GM19438 (cell line): ENCODE data around the gene ZNF605.
"Not testable (repeated sequence)": the region's sequence is repeated elsewhere in the genome, so short reads cannot be mapped to it uniquely, and the experiment has no call there.

Source experiments
- ATAC-seq: cut with Tn5 transposase; IDR thresholded peaks from one replicate; pipeline ENCODE4 v1.9.1; 2021; ENCODE audit warnings: low read depth; ENCODE audit not compliant: unreplicated experiment

The ZNF605 gene

DNA sequence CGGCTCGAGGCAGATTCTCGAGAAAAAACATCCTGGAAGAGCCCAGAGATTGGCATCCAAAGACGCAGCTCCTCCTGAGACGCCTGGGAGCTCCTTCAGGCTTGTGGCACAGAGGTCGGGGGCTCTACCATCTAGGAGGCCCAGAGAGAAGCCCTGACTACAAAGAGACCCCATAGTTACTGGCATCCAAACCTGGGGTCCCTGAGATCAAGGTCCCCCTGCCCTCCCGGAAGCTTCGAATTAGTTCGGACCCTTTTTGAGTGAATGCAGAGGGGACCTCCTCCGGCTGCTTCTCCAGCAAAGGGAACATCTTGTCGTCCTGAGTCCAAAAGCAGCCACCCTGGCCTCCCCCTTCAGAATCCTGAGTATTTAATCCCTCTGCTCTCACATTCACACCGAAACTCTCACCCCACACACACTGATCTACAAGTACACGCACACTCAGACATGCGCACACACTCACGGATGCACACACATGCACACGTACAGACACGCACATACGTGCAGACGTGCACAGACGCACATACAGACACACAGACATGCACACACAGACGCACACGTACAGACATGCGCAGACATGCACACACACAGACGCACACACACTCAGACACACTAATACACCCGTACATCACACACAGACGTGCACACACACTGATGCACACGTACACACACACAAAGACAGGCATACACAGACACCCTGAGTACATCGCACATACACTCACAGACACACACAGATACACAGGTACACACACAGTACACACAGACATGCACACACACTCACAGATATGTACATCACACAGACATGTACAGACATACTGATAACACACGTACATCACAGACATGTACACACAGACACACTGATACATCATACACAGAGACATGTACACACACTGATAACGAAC lies 5.9 kb downstream of the ZNF605 start:
- no peak for ATAC-seq

DNA sequence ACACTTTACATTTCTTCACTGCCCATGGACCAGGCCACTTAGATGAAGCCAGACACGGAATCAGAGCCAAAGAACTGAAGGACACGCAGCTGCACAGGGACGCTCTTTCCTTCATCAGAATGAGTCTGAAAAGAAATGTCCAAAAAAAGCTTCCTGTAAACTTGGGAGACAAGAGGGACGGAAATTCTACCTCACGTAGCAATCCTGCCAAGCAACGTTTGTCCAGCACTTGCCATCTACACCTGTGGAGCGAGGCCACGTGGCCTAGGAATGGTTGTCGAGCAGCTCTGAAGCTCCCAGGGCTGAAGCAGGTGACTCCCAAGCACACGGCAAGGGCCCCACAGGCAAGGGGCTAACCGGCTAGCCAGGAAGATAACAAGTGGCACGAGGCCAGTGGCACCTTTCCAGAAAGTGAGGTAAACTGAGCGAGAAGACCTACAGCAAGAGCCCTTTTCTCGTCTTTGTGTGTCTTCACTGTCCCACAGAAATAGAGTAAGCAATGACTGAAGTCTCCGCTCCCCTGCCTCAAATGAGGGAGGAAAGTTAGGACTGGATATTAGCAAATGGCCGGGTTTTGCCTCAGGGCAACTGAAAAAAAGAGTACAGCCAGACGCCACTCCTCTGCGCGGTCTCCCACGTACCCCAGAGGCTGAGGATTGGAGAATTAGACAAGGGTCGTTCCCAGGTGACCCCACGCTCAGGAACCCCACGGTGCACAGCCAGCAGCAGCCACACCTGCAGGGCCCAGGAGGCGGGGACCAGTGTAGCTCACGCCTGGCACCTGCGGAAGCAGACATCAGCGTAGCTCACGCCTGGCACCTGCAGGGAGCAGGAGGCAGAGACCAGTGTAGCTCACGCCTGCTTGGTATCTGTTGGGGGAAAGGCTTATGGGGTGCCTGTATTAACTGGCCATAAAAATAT lies 7.7 kb downstream of the ZNF605 start:
- ATAC-seq = no peak

DNA sequence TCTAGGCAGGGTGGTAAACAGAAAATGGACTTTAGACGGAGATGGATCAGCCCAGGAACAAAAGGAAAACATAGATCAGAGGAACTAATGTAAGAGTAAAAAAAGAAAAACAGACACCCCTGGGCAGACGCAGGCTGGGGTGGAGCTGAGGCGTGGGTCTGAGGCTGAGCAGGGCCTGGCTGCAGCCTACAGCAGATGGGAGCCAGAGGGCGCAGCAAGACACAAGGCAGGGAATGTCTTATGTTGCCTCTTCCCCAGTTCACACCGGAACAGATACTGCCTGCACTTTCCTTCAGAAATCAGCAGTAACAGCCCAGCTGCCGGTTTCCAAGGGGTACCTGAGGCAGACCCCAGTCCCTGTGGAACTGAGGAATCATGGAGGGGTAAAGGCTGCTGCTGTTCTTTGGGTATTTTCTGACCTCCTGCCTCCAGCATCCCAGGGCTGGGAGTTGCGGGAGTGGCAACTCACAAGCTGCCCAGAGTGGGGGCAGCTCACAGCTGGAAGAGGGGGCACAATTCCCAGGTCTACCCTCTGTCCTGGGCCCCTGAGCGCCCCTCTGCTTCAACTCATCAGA lies 9.8 kb downstream of the ZNF605 start:
- no peak for ATAC-seq

DNA sequence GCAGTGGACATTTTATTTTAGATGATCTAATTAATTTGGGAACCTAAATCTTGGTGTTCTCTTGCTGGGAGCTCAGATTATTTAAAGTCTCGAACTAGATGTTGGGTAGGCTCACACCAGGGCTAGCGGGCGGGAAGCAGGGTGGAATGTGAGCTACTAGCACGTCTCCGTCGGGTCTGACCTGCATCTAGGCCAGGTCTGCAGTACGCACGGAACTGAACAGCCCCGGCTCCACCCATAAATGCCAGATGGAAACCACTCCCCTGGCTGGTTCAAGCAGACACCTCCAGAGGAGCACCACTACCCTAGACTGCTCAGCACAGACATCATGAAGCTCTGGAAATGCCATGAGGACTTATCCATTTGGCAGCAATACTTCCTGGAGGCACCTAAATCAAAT lies 10.3 kb downstream of the ZNF605 start:
- no peak for ATAC-seq

DNA sequence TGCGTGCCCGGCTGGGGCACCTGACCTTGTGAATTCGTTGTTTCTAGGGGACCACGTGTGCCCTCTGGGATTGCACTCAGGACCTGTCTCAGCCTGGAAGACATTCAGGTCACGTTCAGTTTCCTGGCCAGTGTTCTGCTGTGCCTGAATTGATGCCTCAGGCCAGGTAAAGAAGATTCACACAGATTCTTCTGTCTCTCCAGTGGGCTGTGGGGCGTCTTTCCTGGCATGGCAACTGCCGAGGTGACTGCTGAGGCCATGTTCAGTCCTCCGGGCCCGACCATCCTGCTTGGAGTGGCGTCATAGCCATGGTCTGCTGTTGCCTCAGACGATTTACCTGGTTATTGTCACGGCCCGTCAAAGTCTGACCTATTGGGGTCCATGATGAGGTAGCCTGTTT lies 13.5 kb downstream of the ZNF605 start:
- no peak for ATAC-seq

DNA sequence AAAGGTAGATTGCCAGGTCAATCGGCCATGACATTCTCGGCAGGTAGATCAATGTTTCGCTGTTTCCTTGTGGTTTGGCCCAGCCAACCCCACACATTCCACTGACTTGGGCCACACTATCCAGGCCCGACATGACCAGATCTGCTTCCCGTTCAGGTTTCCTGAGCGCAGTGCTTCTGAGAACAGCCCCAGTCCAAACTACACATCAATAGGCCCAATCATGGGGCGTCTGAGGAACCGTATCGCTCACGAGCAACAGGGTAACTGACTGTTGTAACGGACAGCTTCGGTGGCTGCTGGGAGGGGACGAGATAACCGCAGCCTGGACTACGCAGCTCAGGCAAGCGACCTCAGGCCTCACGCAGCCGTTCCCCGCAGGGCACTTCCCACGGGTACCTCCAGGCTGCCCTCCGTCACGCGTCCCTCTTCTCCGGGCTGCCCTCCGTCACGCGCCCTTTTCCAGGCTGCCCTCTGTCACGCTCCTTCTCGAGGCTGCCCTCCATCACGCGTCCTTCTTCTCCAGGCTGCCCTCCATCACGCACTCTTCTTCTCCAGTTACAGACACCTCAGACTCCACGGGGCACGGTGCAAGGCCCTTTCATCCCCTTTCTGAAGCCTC lies 14.7 kb downstream of the ZNF605 start:
- ATAC-seq = no peak

DNA sequence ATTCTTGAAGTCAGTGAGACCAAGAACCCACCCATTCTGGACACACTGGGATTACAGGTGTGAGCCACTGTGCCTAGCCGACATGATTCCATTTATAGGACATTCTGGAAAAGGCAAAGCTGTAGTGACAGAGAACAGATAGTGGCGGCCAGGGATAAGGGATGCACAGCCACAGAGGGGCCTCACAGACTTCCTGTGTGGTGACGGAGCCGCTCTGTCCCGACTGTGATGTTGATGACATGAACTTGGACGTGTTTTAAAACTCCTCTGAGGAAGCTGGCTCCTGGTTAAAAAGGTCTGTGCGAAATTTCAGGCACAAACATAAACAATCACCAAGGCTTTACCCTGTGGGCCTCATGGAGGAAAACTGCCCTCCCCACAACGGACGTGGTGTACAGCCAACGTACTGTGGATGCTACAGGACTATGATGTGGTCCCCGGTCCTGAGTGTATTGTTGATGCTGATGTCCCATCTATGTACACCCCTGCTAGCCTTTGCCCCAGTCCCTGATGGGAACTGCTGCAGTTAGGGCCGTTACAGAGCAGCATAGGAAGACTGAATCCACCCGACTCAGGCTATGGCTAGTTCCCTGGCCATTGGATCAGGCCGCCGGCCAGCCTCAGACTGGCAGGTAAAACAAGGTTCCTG lies 15.9 kb downstream of the ZNF605 start:
- no peak for ATAC-seq

DNA sequence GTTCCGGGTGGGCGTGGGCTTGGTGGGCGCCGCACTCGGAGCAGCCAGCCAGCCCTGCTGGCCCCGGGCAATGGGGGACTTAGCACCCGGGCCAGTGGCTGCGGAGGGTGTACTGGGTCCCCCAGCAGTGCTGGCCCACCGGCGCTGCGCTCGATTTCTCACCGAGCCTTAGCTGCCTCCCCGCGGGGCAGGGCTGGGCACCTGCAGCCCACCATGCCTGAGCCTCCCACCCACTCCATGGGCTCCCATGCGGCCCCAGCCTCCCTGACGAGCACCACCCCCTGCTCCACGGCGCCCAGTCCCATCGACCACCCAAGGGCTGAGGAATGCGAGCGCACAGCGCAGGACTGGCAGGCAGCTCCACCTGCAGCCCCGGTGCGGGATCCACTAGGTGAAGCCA lies 17.3 kb downstream of the ZNF605 start:
- ATAC-seq = not testable (repeated sequence)

DNA sequence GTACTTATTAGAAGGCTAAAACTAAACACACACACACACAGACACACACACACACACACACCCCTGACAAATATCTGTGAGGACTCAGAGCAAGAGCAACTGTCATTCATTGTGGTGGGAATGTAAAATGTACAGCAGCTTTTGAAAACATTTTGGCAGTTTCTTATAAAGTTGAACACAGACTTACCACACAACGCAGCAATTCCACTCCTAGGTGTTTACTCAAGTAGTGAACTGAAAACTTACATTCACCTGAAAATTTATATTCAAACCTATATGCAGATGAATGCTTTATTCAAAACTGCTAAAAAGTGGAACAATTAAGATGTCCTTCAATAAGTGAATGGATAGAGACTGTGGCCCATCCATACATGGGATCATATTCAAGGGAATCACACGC lies 18.6 kb downstream of the ZNF605 start:
- ATAC-seq = no peak

DNA sequence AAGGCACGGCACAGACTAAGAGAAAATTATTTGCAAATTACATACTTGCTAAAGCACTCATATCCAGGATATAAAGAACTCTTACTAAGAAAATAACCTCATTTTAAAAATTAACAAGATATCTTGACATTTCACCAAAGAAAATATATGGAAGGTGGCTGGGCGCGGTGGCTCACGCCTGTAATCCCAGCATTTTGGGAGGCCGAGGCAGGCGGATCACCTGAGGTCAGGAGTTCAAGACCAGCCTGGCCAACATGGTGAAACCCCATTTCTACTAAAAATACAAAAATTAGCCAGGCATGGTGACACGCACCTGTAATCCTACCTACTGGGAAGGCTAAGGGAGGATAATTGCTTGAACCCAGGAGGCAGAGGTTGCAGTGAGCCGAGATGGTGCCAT lies 19.2 kb downstream of the ZNF605 start:
- not testable (repeated sequence) for ATAC-seq

DNA sequence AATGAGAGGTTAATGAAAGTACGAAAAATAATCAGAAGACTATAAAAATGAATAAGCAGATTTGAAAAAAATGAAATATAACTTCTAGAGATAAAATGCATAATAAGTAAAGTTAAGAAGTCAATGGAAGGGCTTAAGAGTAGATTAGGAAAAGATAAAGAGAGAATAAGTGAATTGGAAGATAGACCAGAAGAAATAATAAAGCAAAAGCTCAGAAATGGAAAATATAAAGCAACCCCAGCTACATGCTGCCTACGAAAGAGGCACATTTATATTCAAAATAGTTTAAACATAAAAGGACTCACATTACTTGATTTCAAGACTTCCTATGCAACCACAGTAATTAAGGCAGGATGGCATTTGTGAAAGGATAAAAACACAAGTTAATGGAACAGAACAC lies 19.9 kb downstream of the ZNF605 start:
- no peak for ATAC-seq

DNA sequence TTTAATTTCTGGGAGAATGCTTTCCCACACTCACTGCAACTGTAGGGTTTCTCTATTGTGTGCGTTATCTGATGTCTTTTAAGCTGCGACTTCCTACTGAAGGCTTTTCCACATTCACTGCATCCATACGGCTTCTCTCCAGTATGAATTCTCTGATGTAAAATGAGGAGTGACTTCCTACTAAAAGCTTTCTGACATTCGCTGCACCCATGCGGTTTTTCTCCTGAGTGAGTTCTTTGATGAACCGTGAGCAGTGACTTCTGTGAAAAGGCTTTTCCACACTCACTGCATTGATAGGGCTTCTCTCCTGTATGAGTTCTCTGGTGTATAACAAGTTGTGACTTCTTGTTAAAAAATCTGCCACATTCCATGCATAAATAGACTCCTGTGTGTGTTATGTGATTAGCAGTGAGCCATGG lies 29.7 kb downstream of the ZNF605 start:
- no peak for ATAC-seq

DNA sequence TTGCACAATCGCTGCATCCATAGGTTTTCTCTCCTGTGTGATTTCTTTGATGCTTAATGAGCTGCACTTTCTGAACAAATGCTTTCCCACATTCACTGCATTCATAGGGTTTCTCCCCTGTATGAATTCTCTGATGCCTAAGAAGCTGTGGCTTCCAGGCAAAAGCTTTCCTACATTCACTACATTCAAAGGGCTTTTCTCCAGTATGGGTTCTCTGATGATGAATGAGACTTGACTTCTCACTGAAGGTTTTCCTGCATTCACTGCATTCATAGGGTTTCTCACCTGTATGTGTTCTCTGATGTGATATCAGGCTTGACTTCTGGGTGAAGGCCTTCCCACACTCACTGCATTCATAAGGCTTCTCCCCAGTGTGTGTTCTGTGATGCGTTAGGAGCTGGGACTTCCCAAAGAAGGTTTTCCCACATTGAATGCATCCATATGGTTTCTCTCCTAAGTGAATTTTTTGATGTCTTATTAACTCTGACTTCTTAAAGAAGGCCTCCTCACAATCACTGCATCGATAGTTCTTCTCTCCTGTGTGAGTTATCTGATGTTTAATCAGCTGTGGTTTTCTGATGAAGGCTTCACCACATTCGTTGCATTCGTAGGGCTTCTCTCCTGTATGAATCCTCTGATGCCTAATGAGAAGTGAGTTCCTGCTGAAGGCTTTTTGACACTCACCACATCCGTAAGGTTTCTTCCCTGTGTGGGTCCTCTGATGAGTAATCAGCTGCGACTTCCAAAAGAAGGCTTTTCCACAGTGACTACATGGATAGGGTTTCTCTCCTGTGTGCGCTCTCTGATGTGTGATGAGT lies 30.3 kb downstream of the ZNF605 start:
- ATAC-seq = no peak

DNA sequence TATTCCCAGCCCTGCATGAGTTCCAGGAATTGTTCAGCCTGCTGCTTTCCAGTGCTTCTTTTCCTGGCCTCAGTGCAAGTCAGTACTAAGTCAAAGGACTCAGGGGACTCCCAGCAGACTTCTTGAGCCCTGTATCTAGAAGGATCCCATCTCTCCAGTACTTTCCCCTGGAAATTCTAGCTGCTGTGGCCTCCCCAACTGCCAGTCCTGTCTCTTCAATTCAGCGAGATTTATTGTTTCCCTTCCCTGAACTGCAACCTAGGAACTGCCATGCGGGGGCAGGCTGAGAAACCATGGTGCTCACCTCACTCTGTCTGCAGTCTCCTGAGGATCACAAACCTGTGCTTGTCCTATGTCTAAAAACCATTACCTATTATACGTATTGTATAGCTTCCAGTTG lies 31.8 kb downstream of the ZNF605 start:
- no peak for ATAC-seq

DNA sequence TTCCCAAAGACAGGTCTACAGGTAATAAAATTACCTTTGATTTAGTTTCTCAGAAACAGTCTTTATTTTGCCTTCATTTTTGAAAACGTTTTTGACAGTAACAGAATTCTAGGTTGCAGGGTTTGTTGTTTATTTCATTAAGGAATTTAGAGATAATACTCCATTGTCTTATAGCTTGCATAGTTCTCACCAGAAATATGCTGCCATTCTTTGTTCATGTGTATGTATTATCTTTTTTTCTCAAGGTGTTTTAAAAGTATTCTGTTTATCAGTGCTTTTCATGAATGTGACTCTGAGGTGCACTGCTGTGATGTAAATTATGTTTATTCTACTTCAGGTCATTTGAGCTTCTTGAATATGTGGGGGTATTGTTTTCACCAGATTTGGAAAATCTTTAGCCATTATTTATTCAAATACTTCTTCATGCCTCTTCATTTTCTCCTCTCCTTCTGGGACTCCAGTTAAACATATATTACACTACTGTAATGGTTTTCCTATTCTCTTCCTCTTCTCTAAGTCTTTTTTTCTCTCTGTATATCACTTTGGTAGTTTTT lies 32.7 kb downstream of the ZNF605 start:
- ATAC-seq = no peak

DNA sequence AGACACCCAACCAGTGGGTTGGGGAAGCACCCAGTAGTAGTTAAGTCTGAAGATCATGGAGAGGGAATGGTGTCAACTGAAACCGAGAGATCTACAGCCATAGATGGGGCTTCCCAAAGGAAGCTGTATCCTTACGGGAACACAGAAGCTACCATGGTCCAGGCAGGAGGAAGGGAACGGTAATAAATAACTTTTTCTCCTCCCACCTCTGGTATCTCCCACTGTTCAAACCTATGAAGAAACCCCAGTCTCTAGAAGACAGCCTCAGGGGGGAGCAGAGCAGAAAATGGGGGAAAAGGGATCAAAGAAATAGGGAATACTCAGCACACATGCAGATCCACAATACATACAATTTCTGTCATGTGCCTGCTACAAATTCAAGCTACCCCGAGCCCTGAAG lies 33.4 kb downstream of the ZNF605 start:
- ATAC-seq = no peak

DNA sequence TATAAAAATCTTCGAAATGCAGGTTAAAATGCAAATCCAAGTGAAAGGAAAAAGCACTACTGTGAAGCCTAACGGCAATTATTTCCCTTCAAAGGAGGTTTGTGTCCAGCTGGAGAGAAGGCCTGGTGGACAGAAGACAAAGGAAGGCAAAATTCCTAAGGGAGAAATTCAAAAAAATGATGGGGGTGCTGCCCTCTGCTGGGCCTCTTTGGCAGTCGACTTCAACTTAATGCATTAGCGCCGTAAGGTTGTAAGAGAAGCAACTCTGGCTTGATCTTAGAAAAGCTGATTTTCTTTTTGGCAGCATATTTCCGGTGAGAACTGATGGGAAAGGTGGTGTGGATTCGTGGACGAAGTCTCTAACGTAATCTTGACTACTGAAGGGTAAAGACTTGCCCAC lies 34.4 kb downstream of the ZNF605 start:
- no peak for ATAC-seq

DNA sequence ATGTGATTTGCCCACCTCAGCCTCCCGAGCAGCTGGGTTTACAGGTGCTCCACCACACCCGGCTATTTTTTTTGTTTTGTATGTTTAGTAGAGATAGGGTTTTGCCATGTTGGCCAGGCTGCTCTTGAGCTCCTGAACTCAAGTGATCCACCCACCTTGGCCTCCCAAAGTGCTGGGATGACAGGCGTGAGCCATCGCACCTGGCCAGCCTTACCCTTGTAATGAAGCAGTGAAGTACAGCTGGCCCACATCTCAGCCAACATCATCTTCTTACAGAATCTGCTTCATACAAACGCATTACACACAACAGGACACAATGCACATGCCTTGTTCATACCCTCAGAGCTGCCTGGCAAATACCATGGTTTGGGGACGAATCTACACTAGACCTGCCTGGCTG lies 37.4 kb downstream of the ZNF605 start:
- ATAC-seq = no peak

DNA sequence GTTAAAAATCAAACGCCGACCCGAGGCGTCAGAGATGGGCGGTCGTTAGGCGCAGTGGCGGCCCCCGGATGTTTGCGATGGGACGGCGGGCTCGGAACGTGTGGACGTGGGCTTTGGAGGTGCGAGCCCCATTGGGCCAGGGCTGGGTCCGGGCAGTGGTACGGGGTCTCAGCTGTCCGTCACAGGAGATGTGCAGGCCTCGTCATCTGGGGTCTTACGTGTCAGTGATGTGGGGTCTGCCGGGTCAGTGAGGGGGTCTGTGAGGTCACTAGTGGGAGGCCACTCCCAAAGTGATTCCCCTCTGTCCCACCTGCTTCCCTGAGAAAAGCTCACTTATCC lies 47.1 kb downstream of the ZNF605 start:
- no peak for ATAC-seq
